DND-41 (cell line): ENCODE measurements around the gene SLC2A11.

Experiments
- ATAC-seq: fragments of 200-7000 bp; cut with Tn5 transposase; 3 replicates; pipeline ENCODE4 v1.9.1; 2021; ENCODE audit warnings: low read depth; ENCODE audit not compliant: insufficient read depth
- DNase-seq: peaks from one replicate; pipeline ENCODE4 v3.0.0-alpha.2; 2020
- H2AFZ ChIP-seq: 2 replicates; pipeline ENCODE4 v1.6.0; 2012; ENCODE audit warnings: low read depth, low read length
- H3K27ac ChIP-seq: 2 replicates; pipeline ENCODE4 v1.5.1; 2012; ENCODE audit warnings: low read length, inconsistent platforms
- H3K27me3 ChIP-seq: fragments of 200-600 bp; sonication (generic); 2 replicates; pipeline ENCODE4 v1.6.0; 2012; ENCODE audit warnings: low read length, mild to moderate bottlenecking, inconsistent platforms; ENCODE audit not compliant: insufficient read depth, poor library complexity
- H3K36me3 ChIP-seq: 2 replicates; pipeline ENCODE4 v1.5.1; 2012; ENCODE audit warnings: low read length, inconsistent platforms; ENCODE audit not compliant: insufficient read depth
- H3K4me1 ChIP-seq: 2 replicates; pipeline ENCODE4 v1.5.1; 2012; ENCODE audit warnings: mild to moderate bottlenecking, low read length; ENCODE audit not compliant: insufficient read depth
- H3K4me2 ChIP-seq: 2 replicates; pipeline ENCODE4 v1.6.0; 2012; ENCODE audit warnings: mild to moderate bottlenecking, moderate library complexity, low read length, inconsistent platforms; ENCODE audit not compliant: insufficient read depth
- H3K4me3 ChIP-seq, 2 experiments: fragments of 200-600 bp in 1 of 2; shearing (Covaris generic) in 1 of 2; 2 replicates each; pipeline ENCODE4 v1.5.1; 2012 to 2016; ENCODE audit warnings: inconsistent platforms in 2 of 2, low read length in 2 of 2, mild to moderate bottlenecking in 2 of 2, low read depth in 1 of 2, moderate library complexity in 1 of 2
- H3K79me2 ChIP-seq: 2 replicates; pipeline ENCODE4 v1.6.0; 2012; ENCODE audit warnings: low read length, inconsistent platforms; ENCODE audit not compliant: insufficient read depth
- H3K9ac ChIP-seq: 2 replicates; pipeline ENCODE4 v1.6.0; 2012; ENCODE audit warnings: low read depth, mild to moderate bottlenecking, inconsistent platforms, low read length, moderate library complexity
- H3K9me3 ChIP-seq: 2 replicates; pipeline ENCODE4 v1.5.1; 2012; ENCODE audit warnings: low read length, moderate library complexity, mild to moderate bottlenecking, inconsistent platforms; ENCODE audit not compliant: insufficient read depth, severe bottlenecking
- H4K20me1 ChIP-seq: 2 replicates; pipeline ENCODE4 v1.6.0; 2012; ENCODE audit warnings: low read length; ENCODE audit not compliant: insufficient read depth
- CTCF ChIP-seq: IDR thresholded peaks from 2 replicates; pipeline ENCODE4 v1.5.1; 2012; ENCODE audit warnings: borderline replicate concordance, low read length, moderate library complexity, mild to moderate bottlenecking; ENCODE audit not compliant: poor library complexity, severe bottlenecking; ENCODE audit errors: extremely low read depth
- EZH2 ChIP-seq: IDR thresholded peaks from 3 replicates; pipeline ENCODE4 v1.6.1; 2012; ENCODE audit warnings: borderline replicate concordance, low read depth, mild to moderate bottlenecking, moderate library complexity, low read length, inconsistent platforms; ENCODE audit not compliant: severe bottlenecking

SLC2A11 gene

GRCh38 chr22:23878219-23878618, 20.5 kb downstream of the SLC2A11 start:
- H4K20me1 ChIP-seq = no peaks in the 10 kb centered on the region
- H3K9me3 ChIP-seq = no peaks in the 10 kb centered on the region
- peaks cover 14% of the 10 kb centered on the region; the same call in 1 of the 2 replicates for H3K36me3 ChIP-seq
- no peak overlapping the region for H3K4me2 ChIP-seq
- no peak for ATAC-seq
- no peak overlapping the region for H3K27ac ChIP-seq
- no peak for TF ChIP-seq EZH2
- no peak for TF ChIP-seq CTCF
- no peak overlapping the region for H2AFZ ChIP-seq
- H3K9ac ChIP-seq = no peak overlapping the region
- DNase-seq = no peak
- H3K79me2 ChIP-seq = no peaks in the 10 kb centered on the region
- H3K4me1 ChIP-seq = no peaks in the 10 kb centered on the region
- no peaks in the 10 kb centered on the region for H3K27me3 ChIP-seq
- no peak overlapping the region for H3K4me3 ChIP-seq

- Histone ChIP-seq H4K20me1 (no peaks in the 10 kb centered on the region), H3K4me1 (no peaks in the 10 kb centered on the region), H3K27me3 (no peaks in the 10 kb centered on the region), H3K4me3 (no peak overlapping the region), H3K4me2 (no peak overlapping the region), H3K27ac (no peak overlapping the region), H2AFZ (no peak overlapping the region), H3K79me2 (no peaks in the 10 kb centered on the region), H3K9ac (no peak overlapping the region), H3K36me3 (no peaks in the 10 kb centered on the region), H3K9me3 (no peaks in the 10 kb centered on the region)
- TF ChIP-seq EZH2 (no peak), CTCF (no peak)
- no peak for ATAC-seq
- no peak for DNase-seq
Observed at GRCh38 chr22:23882370-23882769, 24.7 kb downstream of the SLC2A11 start.

DNA sequence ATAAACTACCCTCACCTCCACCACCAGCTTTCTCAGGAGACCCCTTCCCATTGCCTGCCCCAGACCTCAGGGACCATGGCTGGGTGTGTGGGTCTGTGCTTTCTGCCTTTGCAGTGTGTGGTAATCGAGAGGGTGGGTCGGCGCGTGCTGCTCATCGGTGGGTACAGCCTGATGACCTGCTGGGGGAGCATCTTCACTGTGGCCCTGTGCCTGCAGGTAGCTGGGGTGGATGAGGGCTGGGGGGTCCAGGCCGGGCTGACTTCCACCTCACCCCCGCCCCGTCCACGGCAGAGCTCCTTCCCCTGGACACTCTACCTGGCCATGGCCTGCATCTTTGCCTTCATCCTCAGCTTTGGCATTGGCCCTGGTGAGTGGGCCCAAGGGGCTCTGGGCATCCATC, 26.0 kb downstream of the SLC2A11 start:
- H3K27me3 ChIP-seq = no peaks in the 10 kb centered on the region
- H3K79me2 ChIP-seq = no peaks in the 10 kb centered on the region
- no peak overlapping the region for H2AFZ ChIP-seq
- H3K36me3 ChIP-seq = no peaks in the 10 kb centered on the region
- no peak overlapping the region for H3K9ac ChIP-seq
- no peaks in the 10 kb centered on the region for H3K4me1 ChIP-seq
- no peaks in the 10 kb centered on the region for H3K9me3 ChIP-seq
- H3K27ac ChIP-seq = no peak overlapping the region
- no peaks in the 10 kb centered on the region for H4K20me1 ChIP-seq
- H3K4me2 ChIP-seq = no peak overlapping the region
- no peak overlapping the region for H3K4me3 ChIP-seq
- TF ChIP-seq EZH2 = no peak
- no peak for TF ChIP-seq CTCF
- ATAC-seq (no peak), DNase-seq (no peak)

- ATAC-seq (no peak), DNase-seq (no peak)
- Histone ChIP-seq H3K27ac (no peak overlapping the region), H3K79me2 (no peaks in the 10 kb centered on the region), H3K4me1 (no peaks in the 10 kb centered on the region), H3K27me3 (no peaks in the 10 kb centered on the region), H3K4me2 (no peak overlapping the region), H3K4me3 (no peak overlapping the region), H3K36me3 (no peaks in the 10 kb centered on the region), H3K9me3 (no peaks in the 10 kb centered on the region), H3K9ac (no peak overlapping the region), H4K20me1 (no peaks in the 10 kb centered on the region), H2AFZ (no peak overlapping the region)
- TF ChIP-seq EZH2 = no peak
- no peak for TF ChIP-seq CTCF
Observed at GRCh38 chr22:23884140-23884539, 26.5 kb downstream of the SLC2A11 start.
